ENCODE data around the gene CD69. TPM values are rescaled to one million over a fixed set of nuclear protein-coding genes. Genes with fewer than 3 reads are reported as not detected.

CD69 gene
- total RNA-seq, 1 donor from 2014 or later = 11.4 TPM

- Histone ChIP-seq H3K9me3 (no peaks in the 10 kb centered on the region), H3K4me1 (no peaks in the 10 kb centered on the region), H3K27ac (no peak overlapping the region), H3K4me3 (no peak overlapping the region), H3K36me3 (no peaks in the 10 kb centered on the region), H3K27me3 (ENCODE audit: low read depth) (no peaks in the 10 kb centered on the region)
- no peak for TF ChIP-seq CTCF (IDR thresholded peaks at IDR 0.05)
- intact Hi-C loops (cut with DNase I) = no loop called here
- DNase-seq (no peak), ATAC-seq (no peak)
Observed at GRCh38 chr12:9805883-9806282, 45.2 kb upstream of the CD69 start.

GRCh38 chr12:9799961-9800360, 39.3 kb upstream of the CD69 start:
- no peak for TF ChIP-seq CTCF (IDR thresholded peaks at IDR 0.05)

GRCh38 chr12:9797722-9798619, 37.3 kb upstream of the CD69 start:
- TF ChIP-seq CTCF (IDR thresholded peaks at IDR 0.05) = peak; percentile 46
- H3K27ac ChIP-seq = no peak overlapping the region
- DNase-seq (no peak), ATAC-seq (peak; percentile 96 to 99)
- no peaks in the 10 kb centered on the region for H3K27me3 ChIP-seq (ENCODE audit: low read depth)
- H3K4me3 ChIP-seq = no peak overlapping the region
- intact Hi-C loops (cut with DNase I) = no loop called here
- H3K9me3 ChIP-seq = no peaks in the 10 kb centered on the region
- H3K36me3 ChIP-seq = no peaks in the 10 kb centered on the region
- peaks cover 6% of the 10 kb centered on the region for H3K4me1 ChIP-seq

More at GRCh38 chr12:9799961-9800360, 39.3 kb upstream of the CD69 start:
- no peak for DNase-seq
- ATAC-seq = no peak
- intact Hi-C loops (cut with DNase I) = no loop called here
- no peak overlapping the region for H3K4me3 ChIP-seq
- no peaks in the 10 kb centered on the region for H3K27me3 ChIP-seq (ENCODE audit: low read depth)
- H3K4me1 ChIP-seq = peaks cover 6% of the 10 kb centered on the region
- H3K27ac ChIP-seq = no peak overlapping the region
- no peaks in the 10 kb centered on the region for H3K36me3 ChIP-seq
- no peaks in the 10 kb centered on the region for H3K9me3 ChIP-seq

- no peak for DNase-seq
- H3K4me1 ChIP-seq = peaks cover 6% of the 10 kb centered on the region
- ATAC-seq = peak in 1 of 2 donors; percentile 32
- H3K27me3 ChIP-seq (ENCODE audit: low read depth) = no peaks in the 10 kb centered on the region
- no peak overlapping the region for H3K4me3 ChIP-seq
- no peaks in the 10 kb centered on the region for H3K36me3 ChIP-seq
- H3K9me3 ChIP-seq = no peaks in the 10 kb centered on the region
- no peak overlapping the region for H3K27ac ChIP-seq
- TF ChIP-seq CTCF (IDR thresholded peaks at IDR 0.05) = no peak
- intact Hi-C loops (cut with DNase I) = no loop called here
Observed at GRCh38 chr12:9796971-9797370, 36.3 kb upstream of the CD69 start.

GRCh38 chr12:9796346-9796745, 35.6 kb upstream of the CD69 start:
- Histone ChIP-seq H3K27ac (no peak overlapping the region), H3K36me3 (no peaks in the 10 kb centered on the region), H3K4me1 (peaks cover 6% of the 10 kb centered on the region), H3K9me3 (no peaks in the 10 kb centered on the region), H3K27me3 (ENCODE audit: low read depth) (no peaks in the 10 kb centered on the region), H3K4me3 (no peak overlapping the region)
- intact Hi-C loops (cut with DNase I) = no loop called here
- no peak for DNase-seq
- no peak for TF ChIP-seq CTCF (IDR thresholded peaks at IDR 0.05)
- no peak for ATAC-seq

Data from lower lobe of right lung (tissue), 2 donors.